Activated effector memory CD4-positive, alpha-beta T cell treated with Interleukin-2 at 50 U/mL for 16 hours (primary cell): ENCODE measurements around the gene CHD5.

Experiments used
- DNase-seq: peaks from one replicate; pipeline ENCODE4 v3.0.0-alpha.2; 2020

Gene CHD5

DNA sequence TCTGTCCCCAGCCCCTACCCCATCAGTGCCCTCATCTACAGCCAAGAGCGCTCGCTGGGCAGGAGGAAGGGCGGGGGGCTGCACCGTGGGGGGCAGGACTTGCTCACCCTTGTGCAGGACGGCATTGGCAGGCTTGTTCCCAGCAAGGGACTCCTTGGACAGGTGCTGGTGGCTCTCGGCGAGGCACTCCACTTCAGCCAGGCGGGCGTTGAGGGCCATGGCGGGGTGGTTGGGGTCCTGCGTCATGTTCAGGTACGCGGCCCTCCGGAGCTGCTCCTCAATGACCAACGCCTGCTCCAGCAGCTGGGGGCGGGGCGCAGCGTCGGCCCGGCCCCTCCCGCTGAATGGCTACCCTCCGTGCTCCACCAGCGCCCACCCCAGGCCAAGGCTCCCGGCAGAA, 70.4 kb downstream of the CHD5 start:
- no peak for DNase-seq

- no peak for DNase-seq
Observed at GRCh38 chr1:6108937-6109614, 71.0 kb downstream of the CHD5 start.

GRCh38 chr1:6108476-6108875, 71.6 kb downstream of the CHD5 start:
- no peak for DNase-seq

DNA sequence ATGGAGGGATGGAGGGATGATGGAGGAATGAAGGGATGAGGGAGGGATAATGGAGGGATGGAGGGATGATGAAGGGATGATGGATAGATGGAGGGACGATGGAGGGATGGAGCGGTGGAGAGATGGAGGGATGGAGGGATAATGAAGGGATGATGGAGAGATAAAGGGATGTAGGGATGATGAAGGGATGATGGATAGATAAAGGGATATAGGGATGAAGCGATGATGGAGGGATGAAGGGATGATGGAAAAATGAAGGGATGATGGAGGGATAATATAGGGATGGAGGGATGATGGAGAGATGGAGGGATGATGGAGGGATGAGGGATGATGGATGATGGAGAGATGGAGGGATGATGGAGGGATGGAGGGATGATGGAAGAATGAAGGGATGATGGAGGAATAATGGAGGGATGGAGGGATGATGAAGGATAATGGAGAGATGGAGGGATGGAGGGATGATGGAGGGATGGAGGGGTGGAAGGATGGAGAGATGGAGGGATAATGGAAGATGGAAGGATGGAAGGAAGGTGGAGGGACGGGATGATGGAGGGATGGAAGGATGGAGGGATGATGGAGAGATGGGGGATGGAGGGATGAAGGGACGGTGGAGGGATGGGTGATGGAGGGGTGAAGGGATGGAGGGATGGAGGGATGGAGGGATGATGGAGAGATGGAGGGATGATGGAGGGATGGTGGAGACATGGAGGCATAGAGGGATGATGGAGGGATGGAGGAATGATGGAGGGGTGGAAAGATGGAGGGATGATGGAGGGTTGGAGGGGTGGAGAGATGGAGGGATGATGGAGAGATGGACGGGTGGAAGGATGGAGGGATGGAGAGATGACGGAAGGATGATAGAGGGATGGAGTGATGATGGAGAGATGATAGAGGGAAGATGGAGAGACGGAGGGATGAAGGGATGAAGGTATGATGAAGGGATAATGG, 72.4 kb downstream of the CHD5 start:
- DNase-seq: no peak

- no peak for DNase-seq
Observed at GRCh38 chr1:6106977-6107376, 73.1 kb downstream of the CHD5 start.

DNA sequence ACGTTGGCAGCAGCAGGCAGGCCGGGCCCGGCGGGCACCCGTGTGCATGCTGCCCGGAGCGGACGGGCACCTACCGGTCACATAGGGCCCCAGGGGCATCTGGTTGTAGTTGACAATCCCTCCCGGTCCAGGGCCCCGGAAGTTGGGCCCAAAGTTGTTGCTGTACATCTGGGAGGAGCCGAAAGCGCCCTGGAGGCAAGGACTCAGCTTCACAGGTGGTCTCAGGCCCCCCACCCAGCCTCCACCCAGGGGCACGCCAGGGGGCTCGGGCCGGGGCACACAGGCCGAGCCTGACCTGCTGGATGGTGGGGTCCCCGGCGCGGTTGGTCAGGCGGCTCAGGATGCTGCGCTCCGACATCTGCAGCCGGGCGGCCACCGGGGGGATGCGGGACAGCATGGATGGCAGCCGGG, 73.8 kb downstream of the CHD5 start:
- DNase-seq: no peak

- DNase-seq: no peak
Observed at GRCh38 chr1:6105763-6106162, 74.4 kb downstream of the CHD5 start.

DNA sequence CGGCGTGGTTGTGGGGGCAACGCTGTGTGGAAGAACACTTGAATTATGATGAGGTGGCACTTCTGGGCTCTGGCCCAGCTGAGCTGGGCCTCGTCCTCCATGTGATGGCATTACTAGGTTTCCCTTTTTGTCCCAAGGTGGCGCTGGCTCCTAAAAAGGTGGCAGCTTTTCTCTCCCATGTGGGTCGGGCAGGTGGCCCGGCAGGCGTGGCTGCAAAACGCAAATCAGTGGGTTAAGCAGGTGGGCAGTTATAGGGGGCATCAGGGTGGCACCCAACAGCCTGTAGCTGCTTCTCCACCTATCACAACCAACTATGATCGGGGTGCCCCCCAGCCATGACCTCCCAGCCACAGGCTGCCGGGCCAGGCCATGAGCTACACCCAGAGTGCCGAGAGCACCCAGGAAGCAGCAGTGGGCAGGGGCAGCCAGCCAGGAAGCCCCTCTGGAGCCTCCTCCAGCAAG, 74.9 kb downstream of the CHD5 start:
- DNase-seq: no peak

DNA sequence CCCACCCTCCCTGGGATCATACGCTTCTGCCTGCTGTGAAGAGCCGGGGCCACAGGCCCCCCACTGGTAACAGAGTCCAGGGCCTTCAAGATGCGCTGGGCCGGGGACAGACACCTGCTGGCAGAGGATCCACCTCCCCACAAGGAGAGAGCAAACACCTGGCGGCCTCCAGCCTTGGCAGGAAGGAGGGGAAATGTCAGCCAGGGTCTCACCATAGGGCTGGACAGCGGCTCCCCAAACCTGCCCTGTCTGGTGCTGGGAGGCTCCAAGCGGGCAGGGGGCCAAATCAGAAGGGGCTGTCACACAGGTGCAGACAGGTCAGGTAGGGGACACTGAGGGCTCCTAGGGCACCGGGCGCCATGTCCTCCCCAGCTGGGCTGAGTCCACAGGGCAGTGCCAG, 75.5 kb downstream of the CHD5 start:
- DNase-seq: no peak

DNA sequence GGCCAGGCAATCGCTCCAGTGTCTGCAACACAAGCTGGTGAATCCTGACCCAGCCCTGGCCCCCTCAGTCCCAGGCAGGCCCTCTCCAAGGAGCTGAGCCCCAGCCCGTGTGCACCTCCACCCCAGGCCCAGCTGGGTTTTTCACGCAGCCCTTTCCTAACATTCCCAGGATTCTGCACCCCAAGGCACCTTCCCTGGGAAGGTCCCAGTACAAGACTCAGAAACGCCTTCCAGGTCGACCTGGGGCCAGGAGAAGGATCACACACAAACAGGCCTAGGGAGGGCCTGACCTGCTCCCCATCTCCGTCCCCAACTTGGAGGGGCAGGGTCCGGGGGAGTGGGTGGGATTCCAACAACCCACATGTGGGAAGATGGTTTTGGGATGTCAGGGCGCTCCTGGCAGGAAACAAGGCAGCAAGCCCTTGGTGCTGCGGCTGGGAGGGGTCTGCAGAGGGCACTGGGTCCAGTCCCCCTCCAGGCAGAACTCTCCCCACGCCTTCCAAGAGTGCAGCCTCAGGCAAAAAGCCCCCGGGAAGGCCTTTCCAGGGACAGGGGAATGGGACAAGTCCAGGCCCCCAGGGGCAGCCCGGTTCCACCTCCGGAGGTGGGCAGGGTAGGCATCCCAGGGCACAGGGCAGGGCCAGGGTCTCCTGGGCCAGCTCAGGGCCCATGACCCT, 76.1 kb downstream of the CHD5 start:
- DNase-seq: no peak

DNA sequence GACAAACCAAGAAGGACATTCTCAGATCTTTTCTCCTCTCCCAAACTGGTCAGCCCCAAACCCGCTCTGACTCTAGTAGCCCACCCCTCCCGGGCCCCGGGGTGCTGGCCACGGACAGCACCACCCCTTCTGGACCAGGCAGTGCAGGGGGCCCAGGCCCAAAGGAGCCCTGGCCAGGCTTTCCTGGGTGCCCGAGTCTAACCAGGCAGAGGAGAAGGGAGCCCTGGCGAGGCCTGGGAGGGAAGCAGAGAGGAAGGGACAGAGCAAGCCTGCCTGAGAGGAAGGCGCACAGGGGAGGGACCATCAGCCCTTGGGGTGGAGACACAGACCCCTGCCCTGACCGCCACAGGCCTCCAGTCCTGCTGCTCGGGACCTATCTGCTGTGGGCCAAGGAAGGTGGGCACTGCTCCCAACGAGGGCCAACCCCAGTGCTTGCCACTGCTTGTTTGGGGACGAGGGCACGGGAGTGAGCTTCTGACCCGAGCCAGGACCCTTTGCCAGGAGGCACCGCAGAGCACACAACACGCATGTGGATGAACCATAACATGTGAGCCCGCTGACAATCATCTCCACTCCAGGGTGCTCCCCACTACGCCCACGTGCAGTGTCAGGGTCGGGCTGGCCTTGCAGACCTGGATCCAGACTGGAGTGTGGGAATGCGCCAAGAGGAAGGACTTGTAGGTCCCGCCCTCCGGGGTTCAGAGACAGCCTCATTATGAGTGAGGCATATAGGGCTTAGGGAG, 76.8 kb downstream of the CHD5 start:
- no peak for DNase-seq

GRCh38 chr1:6102532-6102845, 77.6 kb downstream of the CHD5 start:
- no peak for DNase-seq

DNA sequence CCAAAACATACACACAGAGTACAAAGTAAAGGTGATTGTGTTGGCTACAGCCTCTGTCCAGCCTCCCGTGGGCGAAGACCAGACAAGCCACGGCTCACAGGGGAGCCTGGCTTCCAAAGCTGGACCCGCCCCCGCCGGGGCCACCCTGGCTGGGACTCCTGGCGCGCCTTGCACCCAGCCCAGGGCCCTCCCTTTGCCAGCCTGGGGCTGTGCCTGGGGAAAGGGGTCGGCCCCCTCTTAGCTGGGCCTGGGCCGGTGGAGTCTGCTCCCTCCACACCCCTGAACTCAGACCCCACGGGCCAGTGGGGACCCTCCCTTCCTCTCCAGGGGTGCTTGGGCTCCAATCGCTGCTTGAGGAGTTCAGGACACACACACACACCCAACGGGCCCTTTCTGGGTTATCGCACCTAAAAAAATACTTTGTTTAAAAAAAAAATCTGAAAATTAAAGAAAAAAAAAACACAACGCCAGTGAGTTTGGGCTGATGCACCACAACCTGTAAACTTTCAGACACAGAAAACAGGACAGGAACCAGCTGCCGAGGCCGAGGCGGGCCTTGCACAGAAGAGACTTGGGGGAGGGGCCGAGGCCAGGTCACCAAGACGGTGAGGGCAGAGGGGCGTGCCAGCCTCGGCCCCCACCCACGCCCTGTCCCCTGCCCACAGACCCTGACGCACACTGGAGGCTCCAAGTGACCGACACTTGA, 78.1 kb downstream of the CHD5 start:
- DNase-seq: no peak

- no peak for DNase-seq
Observed at GRCh38 chr1:6100861-6101783, 79.0 kb downstream of the CHD5 start.

- DNase-seq: no peak
Observed at GRCh38 chr1:6099787-6100765, 80.0 kb downstream of the CHD5 start.

DNA sequence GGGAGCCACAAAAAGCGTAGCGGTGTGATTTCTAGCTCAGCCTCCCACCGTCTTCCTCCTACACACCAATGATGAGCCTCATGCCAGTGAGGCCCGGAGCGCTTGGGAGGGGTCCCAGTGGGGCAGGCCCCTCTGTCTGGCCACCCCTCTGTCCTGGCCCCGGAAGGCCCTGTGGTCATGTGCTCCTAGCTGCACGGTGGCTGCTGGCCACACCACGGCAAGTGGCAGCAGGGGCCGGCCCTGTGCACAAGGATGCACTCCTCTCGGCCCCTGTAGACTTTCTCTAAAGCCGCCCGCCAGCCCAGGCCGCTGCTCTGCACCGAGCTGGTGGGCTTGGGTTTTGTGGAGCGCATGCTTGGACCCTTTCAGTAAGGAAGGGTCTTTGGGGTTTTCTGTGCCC, 80.8 kb downstream of the CHD5 start:
- no peak for DNase-seq

DNA sequence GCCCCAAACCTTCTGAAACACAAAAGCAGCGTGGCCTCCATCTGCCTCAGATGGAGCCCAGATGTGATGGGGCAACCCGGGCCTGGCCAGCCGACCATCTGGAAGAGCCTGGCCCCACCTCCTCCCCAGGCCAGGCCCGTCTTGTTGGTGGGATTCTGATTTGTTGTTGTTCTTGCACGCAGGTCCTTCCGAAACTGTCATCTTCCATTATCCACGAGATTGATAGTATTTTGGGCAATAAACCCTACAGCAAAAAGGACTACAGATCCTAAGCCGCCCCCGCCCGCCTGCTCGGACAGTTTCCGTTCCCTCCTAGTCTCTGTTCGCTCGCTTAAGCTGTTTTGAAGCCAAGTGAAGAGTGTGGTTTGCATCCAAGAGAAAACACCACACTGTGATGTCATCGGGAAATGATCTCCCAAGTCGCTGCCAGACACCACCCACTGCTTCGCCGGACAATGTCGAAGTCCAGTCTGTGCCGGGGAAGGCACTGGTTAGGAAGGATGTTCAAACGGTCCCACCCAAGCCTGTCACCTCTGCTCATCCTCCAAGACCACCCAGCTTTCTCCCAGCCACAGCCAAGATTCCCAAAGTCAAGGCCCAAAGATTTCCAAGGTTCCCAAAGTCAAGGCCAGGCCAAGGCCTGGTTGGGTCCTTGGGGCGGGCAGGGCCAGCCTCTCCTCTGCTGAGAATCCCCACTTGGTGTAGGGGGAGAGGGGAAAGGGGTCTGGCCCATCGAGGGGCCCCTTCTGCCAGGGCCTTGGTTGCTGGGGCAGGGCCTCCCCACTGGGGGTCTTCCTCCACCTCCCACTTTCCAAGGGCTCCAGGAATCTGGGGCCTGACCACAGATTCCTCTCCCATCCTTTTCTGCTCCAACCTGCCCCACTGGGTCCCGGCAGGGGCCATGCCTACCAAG, 81.6 kb downstream of the CHD5 start:
- no peak for DNase-seq

- no peak for DNase-seq
Observed at GRCh38 chr1:6097824-6098223, 82.3 kb downstream of the CHD5 start.

DNA sequence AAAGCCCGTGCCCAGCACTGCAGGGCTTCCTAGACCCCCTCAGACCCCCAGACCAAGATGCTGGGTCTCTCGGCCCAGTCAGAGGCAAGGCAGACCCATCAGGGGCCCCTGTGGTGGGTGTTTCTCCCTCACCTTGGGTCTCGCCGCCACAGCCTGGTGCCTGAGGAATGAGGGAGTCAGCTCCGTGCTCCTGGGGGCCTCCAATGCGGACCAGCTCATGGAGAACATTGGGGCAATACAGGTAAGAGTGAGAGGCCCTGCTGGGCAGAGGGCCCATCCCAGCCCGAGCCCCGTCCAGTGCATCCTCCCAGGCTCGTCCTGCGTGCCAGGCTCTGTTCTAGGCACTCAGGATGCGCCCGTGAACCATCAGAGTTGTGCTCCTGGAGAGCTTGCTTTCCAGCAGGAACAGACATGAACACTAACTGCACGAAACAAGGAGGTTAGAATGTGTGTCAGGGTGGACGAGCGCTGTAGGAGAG, 83.0 kb downstream of the CHD5 start:
- no peak for DNase-seq
